Transverse colon (tissue), 4 donors: ENCODE data around the gene HRAS.

ENCODE experiments used
- CTCF ChIP-seq, 5 experiments: fragments of 200-600 bp in 3 of 5; fragments of 450-650 bp in 2 of 5; sonication (generic) in 3 of 5; IDR thresholded peaks; 1 replicate in 2 of 5; 2 replicates in 3 of 5; pipeline ENCODE4 v1.5.1; 2016 to 2017; ENCODE audit warnings: antibody characterized with exemption in 5 of 5, inconsistent platforms in 3 of 5, mild to moderate bottlenecking in 2 of 5, moderate library complexity in 1 of 5
- EP300 ChIP-seq: sonication (generic); formaldehyde crosslinking; IDR thresholded peaks from one replicate; pipeline ENCODE4 v1.6.1; 2017; ENCODE audit warnings: antibody characterized with exemption, low read depth
- POLR2A ChIP-seq: fragments of 450-650 bp; IDR thresholded peaks from one replicate; pipeline ENCODE4 v1.6.1; 2016; ENCODE audit warnings: antibody characterized with exemption, mild to moderate bottlenecking, moderate library complexity
- POLR2AphosphoS5 ChIP-seq, 3 donors: sonication (generic); formaldehyde crosslinking; IDR thresholded peaks; one replicate each; pipeline ENCODE4 v1.6.1; 2016; ENCODE audit warnings: antibody characterized with exemption in 3 of 3

- TF ChIP-seq CTCF (IDR thresholded peaks at IDR 0.05) (no peak), POLR2A (no peak), EP300 (no peak), POLR2AphosphoS5 (IDR thresholded peaks at IDR 0.05) (no peak)
Observed at GRCh38 chr11:533586-534395, 1.6 kb downstream of the HRAS start.
